ENCODE data around the gene UPK3A.

- no peak for TF ChIP-seq CTCF (IDR thresholded peaks at IDR 0.05)
- no peak for TF ChIP-seq POLR2A (IDR thresholded peaks at IDR 0.05)
Observed at GRCh38 chr22:45238957-45239680, 45.6 kb upstream of the UPK3A start.
